ENCODE results near the gene CD302.

- TF ChIP-seq CTCF (IDR thresholded peaks at IDR 0.05), result no peak
- TF ChIP-seq POLR2A (IDR thresholded peaks at IDR 0.05), result no peak
- TF ChIP-seq POLR2AphosphoS5 (IDR thresholded peaks at IDR 0.05), result no peak
Measured at GRCh38 chr2:159793326-159793725, 4.7 kb downstream of the CD302 start.

Data from transverse colon (tissue), 4 donors.